Heart left ventricle (tissue), 16 donors: Measurements from ENCODE around the gene PPM1L. TPM values are rescaled to one million over a fixed set of nuclear protein-coding genes. Genes with fewer than 3 reads are reported as not detected.
A peak's percentile ranks its signal among the peaks of the same experiment; 100 is the strongest.

Experiments used
- ATAC-seq, 4 donors: fragments of 200-7000 bp; cut with Tn5 transposase; one replicate each; pipeline ENCODE4 v1.9.1; 2020 to 2022; ENCODE audit warnings: moderate library complexity in 4 of 4, mild to moderate bottlenecking in 3 of 4, moderate number of reproducible peaks in 1 of 4
- DNase-seq, 5 donors: peaks; one replicate each; pipeline ENCODE4 v3.0.0-alpha.2; 2020
- H3K27ac ChIP-seq, 12 donors: fragments of 200-600 bp; sonication (generic) in 4 of 12; one replicate each; pipeline versions ENCODE4 v1.5.0 to v1.8.0; 2016 to 2022; ENCODE audit warnings: mild to moderate bottlenecking in 2 of 12
- H3K27me3 ChIP-seq, 9 donors: fragments of 200-600 bp; sonication (generic) in 2 of 9; one replicate each; pipeline versions ENCODE4 v1.5.1 to v1.8.0; 2016 to 2022; ENCODE audit warnings: mild to moderate bottlenecking in 3 of 9
- H3K36me3 ChIP-seq, 9 donors: fragments of 200-600 bp; sonication (generic) in 2 of 9; one replicate each; pipeline versions ENCODE4 v1.5.0 to v1.8.0; 2018 to 2022; ENCODE audit warnings: mild to moderate bottlenecking in 2 of 9
- H3K4me1 ChIP-seq, 12 donors: fragments of 200-600 bp; sonication (generic) in 4 of 12; one replicate each; pipeline versions ENCODE4 v1.5.0 to v1.8.0; 2016 to 2022; ENCODE audit warnings: mild to moderate bottlenecking in 3 of 12
- H3K4me3 ChIP-seq, 12 donors: fragments of 200-600 bp; sonication (generic) in 4 of 12; one replicate each; pipeline versions ENCODE4 v1.5.0 to v1.8.0; 2017 to 2022; ENCODE audit warnings: mild to moderate bottlenecking in 9 of 12, moderate library complexity in 4 of 12
- H3K9me3 ChIP-seq, 12 donors: fragments of 200-600 bp; sonication (generic) in 4 of 12; one replicate each; pipeline versions ENCODE4 v1.5.0 to v1.8.0; 2016 to 2022; ENCODE audit warnings: mild to moderate bottlenecking in 1 of 12
- CTCF ChIP-seq, 12 donors: fragments of 200-600 bp; sonication (generic) in 4 of 12; IDR thresholded peaks; one replicate each; pipeline versions ENCODE4 v1.5.0 to v1.8.0; 2018 to 2022; ENCODE audit warnings: antibody characterized with exemption in 12 of 12, mild to moderate bottlenecking in 5 of 12
- POLR2A ChIP-seq, 2 donors: fragments of 450-650 bp; IDR thresholded peaks; one replicate each; pipeline ENCODE4 v1.6.1; 2017; ENCODE audit warnings: antibody characterized with exemption in 2 of 2, mild to moderate bottlenecking in 2 of 2, moderate library complexity in 2 of 2
- WGBS, 4 donors: extraction: QIAGEN DNeasy Blood & Tissue Kit in 2 of 4; methylation state at CpG; one replicate each; pipeline versions ENCODE4 v1.1.5 to v1.1.7; 2013 to 2018; 5-methylcytosine and 5-hydroxymethylcytosine counted together
- intact Hi-C, 10 donors: fragments of 100-400 bp; cut with DNase I; formaldehyde crosslinking; loops; one replicate each; pipeline versions ENCODE4 v1.11.1 to v1.14.2; 2022
- polyA plus RNA-seq, 2 donors: library from polyadenylated mRNA; stranded (reverse); fragments of 200-250 nt; gene quantifications; one replicate each; pipeline ENCODE4 v1.2.3, GENCODE V29; 2013
- total RNA-seq, 9 donors: library from RNA; depleted of rRNA in 2 of 9; stranded (reverse); fragments of >200 nt in 2 of 9; fragmentation: NEBNext Ultra II Directional in 3 of 9; extraction: Animal tissue kit (Norgen Biotek cat#: 25700) in 3 of 9; gene quantifications; one replicate each; pipeline versions ENCODE4 v1.1.0 to v1.2.4, GENCODE V29; 2016 to 2023
- donor health status: ischemic (EF 13 %, LVEDD 7.1; RV severe dilation, severe dysfunction).
- donor health status: healthy with polysubstance abuse.
- donor health status: DM: no; HTN: yes; CAD: no.
- donor health status: DM: no; HTN: no; CAD: no.
- donor health status: ischemic (EF 25% LVEDD 6.9; RV normal size, moderate dysfunction).
- donor health status: ischemic (EF 25% LVEDD 5.7; RV mildly dilated, moderate dysfunction).
- donor health status: healthy.
- donor health status: DM: yes; HTN: yes; CAD: no.
- donor health status: ischemic (EF 35%, LVEDD 5.7; RV mildly dilated, moderate dysfunction).
- donor health status: nonischemic (EF 11% LVEDD 7.7; RV severe dilation, severe dysfunction).
- donor health status: DM: yes; HTN: yes; CAD: no.
- donor health status: PGD.
- donor health status: ischemic (EF 29% LVEDD 5.4; RV normal size, mild dysfunction).
- donor health status: nonischemic (EF 23%, LVEDD 6.1; RV moderate dilation, normal function).

Gene PPM1L
- total and polyA plus RNA-seq, 11 donors = 6.2 to 89.6 (median 41.7) TPM

GRCh38 chr3:161101609-161102008 is 345.6 kb downstream of the PPM1L start:
- no peak for DNase-seq
- Histone ChIP-seq H3K4me1 (peaks cover 0 to 63% (median 20%) of the 10 kb centered on the region in 12 donors), H3K27ac (peak overlapping the region; percentile 39 to 97 (median 84)), H3K36me3 (peaks cover 0 to 43% (median 4%) of the 10 kb centered on the region in 9 donors), H3K4me3 (peak overlapping the region in 1 of 12 donors; percentile 6), H3K9me3 (no peaks in the 10 kb centered on the region), H3K27me3 (no peaks in the 10 kb centered on the region)
- intact Hi-C loops = loop anchor here in 4 of 10 donors (2.0 to 10.0 kb wide), 5 partner anchors 69 to 347 kb away; partner anchors contain the start of gene NMD3 (in 4 of the 4)
- WGBS, 4 donors = 32 to 49% (median 39%) methylated on average over 3 of the region's 3 CpGs
- ATAC-seq = peak; percentile 67 to 85 (median 76)
- no peak for TF ChIP-seq CTCF (IDR thresholded peaks at IDR 0.05)
- TF ChIP-seq POLR2A (IDR thresholded peaks at IDR 0.05) = no peak

- Histone ChIP-seq H3K27ac (peak overlapping the region; percentile 73 to 95 (median 86)), H3K4me3 (peak overlapping the region; percentile 65 to 96 (median 78)), H3K36me3 (peaks cover 0 to 44% (median 4%) of the 10 kb centered on the region in 9 donors), H3K9me3 (no peaks in the 10 kb centered on the region), H3K27me3 (no peaks in the 10 kb centered on the region), H3K4me1 (peaks cover 0 to 54% (median 18%) of the 10 kb centered on the region in 12 donors)
- DNase-seq = peak in 2 of 5 donors; percentile 41 to 48
- 55 to 71% (median 61%) methylated on average over 22 of the region's 22 CpGs for whole genome bisulfite sequencing, 4 donors
- intact Hi-C loops = loop anchor here in 4 of 10 donors (5.0 to 10.0 kb wide), 3 partner anchors 118 to 149 kb away; partner anchors contain the start of gene NMD3 (in 4 of the 4)
- no peak for ATAC-seq
- TF ChIP-seq CTCF (IDR thresholded peaks at IDR 0.05) (no peak), POLR2A (IDR thresholded peaks at IDR 0.05) (no peak)
Observed at GRCh38 chr3:161103776-161104385, 347.9 kb downstream of the PPM1L start.

- peaks cover 0 to 34% (median 4%) of the 10 kb centered on the region in 9 donors for H3K36me3 ChIP-seq
- peak within 1 kb of the TSS; percentile 73 to 95 (median 86) for H3K27ac ChIP-seq
- no peaks in the 10 kb centered on the region for H3K27me3 ChIP-seq
- intact Hi-C loops = loop anchor here in 5 of 10 donors (5.0 to 10.0 kb wide), 3 partner anchors 117 to 150 kb away; partner anchors contain the start of gene NMD3 (in 5 of the 5)
- no peaks in the 10 kb centered on the region for H3K9me3 ChIP-seq
- DNase-seq (peak; percentile 52 to 78 (median 70)), ATAC-seq (peak; percentile 21 to 83 (median 63))
- peaks cover 0 to 45% (median 18%) of the 10 kb centered on the region in 12 donors for H3K4me1 ChIP-seq
- 0 to 2% (median 1%) methylated on average over 31 to 97 of the region's 97 CpGs for WGBS, 4 donors
- peak in 1 of 12 donors; percentile 11 for TF ChIP-seq CTCF (IDR thresholded peaks at IDR 0.05)
- peak in 1 of 2 donors; percentile 24 for TF ChIP-seq POLR2A (IDR thresholded peaks at IDR 0.05)
- H3K4me3 ChIP-seq = peak within 1 kb of the TSS; percentile 65 to 96 (median 78)
Observed at GRCh38 chr3:161104561-161105551, 348.8 kb downstream of the PPM1L start, which contains the start of gene B3GALNT1. TSS of gene B3GALNT1 (minus strand) at chr3:161105349. CDS start at chr3:161086754, 18,595 bp downstream.
